OCI-LY3 (cell line): ENCODE data around the gene DHRS13.

Experiments
- H2AFZ ChIP-seq: fragments of 200-600, 300-600 bp; shearing (Covaris generic); 2 replicates; pipeline ENCODE4 v1.6.0; 2014; ENCODE audit warnings: antibody characterized with exemption, low read depth, low read length
- H3K27ac ChIP-seq: fragments of 200-600, 300-600 bp; sonication (generic); 2 replicates; pipeline ENCODE4 v1.5.1; 2014; ENCODE audit warnings: mild to moderate bottlenecking, low read length, moderate library complexity, mixed read lengths
- H3K27me3 ChIP-seq: fragments of 200-600, 300-600 bp; sonication (generic); 2 replicates; pipeline ENCODE4 v1.6.1; 2014; ENCODE audit warnings: low read depth, low read length, mixed read lengths
- H3K36me3 ChIP-seq: fragments of 200-600, 300-600 bp; sonication (generic); replicated peaks from 2 replicates; pipeline ENCODE3; 2014; ENCODE audit warnings: low read depth, low read length, mixed read lengths
- H3K4me1 ChIP-seq: fragments of 300-600, 200-600 bp; sonication (generic); 2 replicates; pipeline ENCODE4 v1.6.1; 2014; ENCODE audit warnings: low read length, mixed read lengths
- H3K4me2 ChIP-seq: fragments of 200-600, 300-600 bp; sonication (generic); 2 replicates; pipeline ENCODE4 v1.6.1; 2014; ENCODE audit warnings: low read length, mixed read lengths
- H3K4me3 ChIP-seq: fragments of 300-600, 200-600 bp; sonication (generic); 2 replicates; pipeline ENCODE4 v1.5.1; 2014; ENCODE audit warnings: antibody characterized with exemption, mild to moderate bottlenecking, low read length, moderate library complexity
- H3K79me2 ChIP-seq: fragments of 300-600, 200-600 bp; shearing (Covaris generic); 2 replicates; pipeline ENCODE4 v1.6.1; 2014; ENCODE audit warnings: mild to moderate bottlenecking, low read length, mixed read lengths
- H3K9ac ChIP-seq: fragments of 300-600, 200-600 bp; shearing (Covaris generic); 2 replicates; pipeline ENCODE4 v1.6.0; 2014; ENCODE audit warnings: mild to moderate bottlenecking, low read length, moderate library complexity
- H3K9me3 ChIP-seq: fragments of 200-600, 300-600 bp; shearing (Covaris generic); 2 replicates; pipeline ENCODE4 v1.6.1; 2014; ENCODE audit warnings: low read length, mixed read lengths; ENCODE audit not compliant: insufficient read depth
- H4K20me1 ChIP-seq: fragments of 200-600, 300-600 bp; sonication (generic); 2 replicates; pipeline ENCODE4 v1.6.1; 2016; ENCODE audit warnings: low read length, mixed read lengths; ENCODE audit not compliant: insufficient read depth
- CTCF ChIP-seq: fragments of 200-600, 300-600 bp; sonication (generic); IDR thresholded peaks from 2 replicates; pipeline ENCODE4 v1.5.1; 2014; ENCODE audit warnings: antibody characterized with exemption, low read length, low read depth
- EZH2phosphoT487 ChIP-seq: fragments of 200-600 bp; shearing (Covaris generic); IDR thresholded peaks from 2 replicates; pipeline ENCODE4 v1.6.1; 2018; ENCODE audit warnings: antibody characterized with exemption, mixed run types, low read depth

Gene DHRS13

DNA sequence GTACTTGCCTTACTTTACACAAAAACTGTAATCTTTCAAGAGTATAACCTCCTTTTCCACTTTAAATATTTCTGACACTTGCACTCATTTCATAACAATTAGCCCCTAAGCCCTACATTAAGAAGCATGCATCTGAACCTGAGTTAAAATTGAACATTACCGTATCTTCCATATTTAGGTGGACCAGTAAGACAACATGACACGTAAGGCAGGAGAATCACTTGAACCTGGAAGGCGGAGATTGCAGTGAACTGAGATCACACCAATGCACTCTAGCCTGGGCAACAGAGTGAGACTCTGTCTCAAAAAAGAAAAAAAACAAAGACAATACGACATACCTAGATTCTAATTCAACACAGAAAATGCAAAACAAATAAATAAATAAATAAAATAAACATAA, 41.5 kb upstream of the DHRS13 start:
- Histone ChIP-seq H3K9ac (no peak overlapping the region), H3K4me3 (no peak overlapping the region), H3K4me2 (no peak overlapping the region), H3K36me3 (peaks cover 79% of the 10 kb centered on the region), H3K9me3 (no peaks in the 10 kb centered on the region), H3K27me3 (no peaks in the 10 kb centered on the region), H3K79me2 (peaks cover 100% of the 10 kb centered on the region), H3K4me1 (peaks cover 37% of the 10 kb centered on the region), H2AFZ (no peak overlapping the region), H3K27ac (no peak overlapping the region), H4K20me1 (peaks cover 95% of the 10 kb centered on the region)
- no peak for TF ChIP-seq CTCF
- TF ChIP-seq EZH2phosphoT487, result no peak

GRCh38 chr17:28942925-28943324, 40.0 kb upstream of the DHRS13 start:
- H3K27ac ChIP-seq, result no peak overlapping the region
- no peak overlapping the region for H3K4me3 ChIP-seq
- no peak for TF ChIP-seq CTCF
- TF ChIP-seq EZH2phosphoT487, result no peak
- H4K20me1 ChIP-seq, result peaks cover 99% of the 10 kb centered on the region
- peaks cover 31% of the 10 kb centered on the region for H3K4me1 ChIP-seq
- H3K9me3 ChIP-seq, result no peaks in the 10 kb centered on the region
- no peaks in the 10 kb centered on the region for H3K27me3 ChIP-seq
- H3K36me3 ChIP-seq, result peaks cover 77% of the 10 kb centered on the region
- H2AFZ ChIP-seq, result no peak overlapping the region
- no peak overlapping the region for H3K9ac ChIP-seq
- peaks cover 100% of the 10 kb centered on the region for H3K79me2 ChIP-seq
- no peak overlapping the region for H3K4me2 ChIP-seq

GRCh38 chr17:28941251-28941650, 38.4 kb upstream of the DHRS13 start:
- no peak overlapping the region for H2AFZ ChIP-seq
- no peak overlapping the region for H3K4me2 ChIP-seq
- H3K4me3 ChIP-seq, result no peak overlapping the region
- H3K4me1 ChIP-seq, result peaks cover 16% of the 10 kb centered on the region
- peaks cover 100% of the 10 kb centered on the region for H3K79me2 ChIP-seq
- no peaks in the 10 kb centered on the region for H3K27me3 ChIP-seq
- TF ChIP-seq EZH2phosphoT487 (no peak), CTCF (no peak)
- H4K20me1 ChIP-seq, result peaks cover 99% of the 10 kb centered on the region
- peaks cover 73% of the 10 kb centered on the region for H3K36me3 ChIP-seq
- no peak overlapping the region for H3K27ac ChIP-seq
- no peak overlapping the region for H3K9ac ChIP-seq
- no peaks in the 10 kb centered on the region for H3K9me3 ChIP-seq

- H3K4me1 ChIP-seq, result peaks cover 10% of the 10 kb centered on the region
- no peak overlapping the region for H3K4me2 ChIP-seq
- H4K20me1 ChIP-seq, result peaks cover 99% of the 10 kb centered on the region
- TF ChIP-seq EZH2phosphoT487 (no peak), CTCF (no peak)
- H3K9me3 ChIP-seq, result no peaks in the 10 kb centered on the region
- no peak overlapping the region for H3K27ac ChIP-seq
- H3K36me3 ChIP-seq, result peaks cover 74% of the 10 kb centered on the region
- H3K79me2 ChIP-seq, result peaks cover 100% of the 10 kb centered on the region
- H3K27me3 ChIP-seq, result no peaks in the 10 kb centered on the region
- no peak overlapping the region for H2AFZ ChIP-seq
- no peak overlapping the region for H3K9ac ChIP-seq
- no peak overlapping the region for H3K4me3 ChIP-seq
Observed at GRCh38 chr17:28940675-28941074, 37.8 kb upstream of the DHRS13 start.
